DND-41 (cell line): ENCODE data around the gene VPS16.

Source experiments
- ATAC-seq: fragments of 200-7000 bp; cut with Tn5 transposase; 3 replicates; pipeline ENCODE4 v1.9.1; 2021; ENCODE audit warnings: low read depth; ENCODE audit not compliant: insufficient read depth
- DNase-seq: peaks from one replicate; pipeline ENCODE4 v3.0.0-alpha.2; 2020
- H2AFZ ChIP-seq: 2 replicates; pipeline ENCODE4 v1.6.0; 2012; ENCODE audit warnings: low read depth, low read length
- H3K27ac ChIP-seq: 2 replicates; pipeline ENCODE4 v1.5.1; 2012; ENCODE audit warnings: low read length, inconsistent platforms
- H3K27me3 ChIP-seq: fragments of 200-600 bp; sonication (generic); 2 replicates; pipeline ENCODE4 v1.6.0; 2012; ENCODE audit warnings: low read length, mild to moderate bottlenecking, inconsistent platforms; ENCODE audit not compliant: insufficient read depth, poor library complexity
- H3K36me3 ChIP-seq: 2 replicates; pipeline ENCODE4 v1.5.1; 2012; ENCODE audit warnings: low read length, inconsistent platforms; ENCODE audit not compliant: insufficient read depth
- H3K4me1 ChIP-seq: 2 replicates; pipeline ENCODE4 v1.5.1; 2012; ENCODE audit warnings: mild to moderate bottlenecking, low read length; ENCODE audit not compliant: insufficient read depth
- H3K4me2 ChIP-seq: 2 replicates; pipeline ENCODE4 v1.6.0; 2012; ENCODE audit warnings: mild to moderate bottlenecking, moderate library complexity, low read length, inconsistent platforms; ENCODE audit not compliant: insufficient read depth
- H3K4me3 ChIP-seq, 2 experiments: fragments of 200-600 bp in 1 of 2; shearing (Covaris generic) in 1 of 2; 2 replicates each; pipeline ENCODE4 v1.5.1; 2012 to 2016; ENCODE audit warnings: inconsistent platforms in 2 of 2, low read length in 2 of 2, mild to moderate bottlenecking in 2 of 2, low read depth in 1 of 2, moderate library complexity in 1 of 2
- H3K79me2 ChIP-seq: 2 replicates; pipeline ENCODE4 v1.6.0; 2012; ENCODE audit warnings: low read length, inconsistent platforms; ENCODE audit not compliant: insufficient read depth
- H3K9ac ChIP-seq: 2 replicates; pipeline ENCODE4 v1.6.0; 2012; ENCODE audit warnings: low read depth, mild to moderate bottlenecking, inconsistent platforms, low read length, moderate library complexity
- H3K9me3 ChIP-seq: 2 replicates; pipeline ENCODE4 v1.5.1; 2012; ENCODE audit warnings: low read length, moderate library complexity, mild to moderate bottlenecking, inconsistent platforms; ENCODE audit not compliant: insufficient read depth, severe bottlenecking
- H4K20me1 ChIP-seq: 2 replicates; pipeline ENCODE4 v1.6.0; 2012; ENCODE audit warnings: low read length; ENCODE audit not compliant: insufficient read depth
- EZH2 ChIP-seq: IDR thresholded peaks from 3 replicates; pipeline ENCODE4 v1.6.1; 2012; ENCODE audit warnings: borderline replicate concordance, low read depth, mild to moderate bottlenecking, moderate library complexity, low read length, inconsistent platforms; ENCODE audit not compliant: severe bottlenecking
- TF ChIP-seq, protein P1 (sequence below): IDR thresholded peaks from 2 replicates; pipeline ENCODE4 v1.5.1; 2012; ENCODE audit warnings: borderline replicate concordance, low read length, moderate library complexity, mild to moderate bottlenecking; ENCODE audit not compliant: poor library complexity, severe bottlenecking; ENCODE audit errors: extremely low read depth

VPS16 gene

DNA sequence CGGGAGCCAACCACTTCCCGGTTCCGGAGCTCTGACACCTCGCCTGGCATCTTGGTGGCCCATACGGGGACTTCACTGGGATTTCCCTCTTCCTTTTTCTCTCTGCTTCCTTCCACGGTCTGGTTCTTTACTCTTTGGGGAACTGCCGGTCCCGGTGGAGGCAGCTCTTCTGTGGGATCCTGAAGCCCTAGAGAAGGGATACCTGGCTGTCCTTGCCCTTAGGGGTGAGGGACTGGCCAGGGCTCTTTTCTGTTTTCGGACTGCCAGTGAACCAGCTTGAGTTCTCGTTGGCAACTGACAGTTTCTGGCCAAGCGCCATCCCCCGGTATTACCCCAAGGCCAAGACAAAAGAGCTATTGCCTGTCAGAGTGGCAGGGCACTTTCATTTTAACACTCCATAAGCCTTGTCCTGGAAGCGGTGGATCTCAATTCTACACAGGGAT is 39.2 kb upstream of the VPS16 start:
- H3K27me3 ChIP-seq: peaks cover 31% of the 10 kb centered on the region
- no peak overlapping the region for H3K4me3 ChIP-seq
- H3K9me3 ChIP-seq: no peaks in the 10 kb centered on the region
- H2AFZ ChIP-seq: no peak overlapping the region
- H4K20me1 ChIP-seq: peaks cover 21% of the 10 kb centered on the region
- TF ChIP-seq, protein P1, sequence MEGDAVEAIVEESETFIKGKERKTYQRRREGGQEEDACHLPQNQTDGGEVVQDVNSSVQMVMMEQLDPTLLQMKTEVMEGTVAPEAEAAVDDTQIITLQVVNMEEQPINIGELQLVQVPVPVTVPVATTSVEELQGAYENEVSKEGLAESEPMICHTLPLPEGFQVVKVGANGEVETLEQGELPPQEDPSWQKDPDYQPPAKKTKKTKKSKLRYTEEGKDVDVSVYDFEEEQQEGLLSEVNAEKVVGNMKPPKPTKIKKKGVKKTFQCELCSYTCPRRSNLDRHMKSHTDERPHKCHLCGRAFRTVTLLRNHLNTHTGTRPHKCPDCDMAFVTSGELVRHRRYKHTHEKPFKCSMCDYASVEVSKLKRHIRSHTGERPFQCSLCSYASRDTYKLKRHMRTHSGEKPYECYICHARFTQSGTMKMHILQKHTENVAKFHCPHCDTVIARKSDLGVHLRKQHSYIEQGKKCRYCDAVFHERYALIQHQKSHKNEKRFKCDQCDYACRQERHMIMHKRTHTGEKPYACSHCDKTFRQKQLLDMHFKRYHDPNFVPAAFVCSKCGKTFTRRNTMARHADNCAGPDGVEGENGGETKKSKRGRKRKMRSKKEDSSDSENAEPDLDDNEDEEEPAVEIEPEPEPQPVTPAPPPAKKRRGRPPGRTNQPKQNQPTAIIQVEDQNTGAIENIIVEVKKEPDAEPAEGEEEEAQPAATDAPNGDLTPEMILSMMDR: no peak
- no peak for TF ChIP-seq EZH2
- H3K9ac ChIP-seq: no peak overlapping the region
- DNase-seq (no peak), ATAC-seq (no peak)
- H3K4me2 ChIP-seq: no peak overlapping the region
- H3K79me2 ChIP-seq: no peaks in the 10 kb centered on the region
- no peak overlapping the region for H3K27ac ChIP-seq
- no peaks in the 10 kb centered on the region for H3K36me3 ChIP-seq
- H3K4me1 ChIP-seq: no peaks in the 10 kb centered on the region

DNA sequence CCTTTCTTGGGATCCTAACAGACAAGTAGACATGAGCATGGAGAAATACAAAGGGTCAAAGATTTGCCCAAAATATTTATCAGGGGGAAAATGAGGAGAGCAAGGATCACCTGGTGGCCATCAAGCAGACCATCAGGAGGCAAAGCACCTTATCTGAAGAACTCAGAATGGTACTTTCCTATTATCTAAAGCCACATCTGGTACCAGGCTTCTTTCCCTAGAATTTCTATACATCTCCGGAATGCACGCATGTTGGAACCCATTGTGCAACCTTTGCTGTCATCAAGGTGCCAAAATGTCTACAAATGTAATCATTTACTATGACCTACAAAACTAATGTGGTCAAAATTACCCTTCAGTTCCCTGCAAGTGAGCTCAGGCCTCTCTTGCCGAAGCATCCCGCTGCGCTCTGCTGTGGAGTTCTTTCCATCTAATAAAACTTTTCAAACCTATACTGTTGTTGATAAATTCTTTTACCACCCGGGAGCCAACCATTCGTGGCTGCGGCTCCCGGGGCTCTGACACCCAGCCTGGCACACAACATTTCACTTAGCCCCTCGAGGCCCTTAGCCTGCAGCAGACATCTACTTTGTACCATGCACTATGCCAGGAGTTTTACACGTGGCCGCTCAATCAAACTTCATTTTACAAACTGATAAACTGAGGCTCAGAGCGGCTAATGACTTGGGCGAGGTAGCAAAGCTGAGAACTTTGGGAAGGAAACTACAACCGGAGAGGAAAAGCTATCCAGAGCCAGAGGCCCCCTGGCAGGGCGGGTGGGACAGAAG is 36.3 kb upstream of the VPS16 start:
- H3K27me3 ChIP-seq: peaks cover 38% of the 10 kb centered on the region
- H2AFZ ChIP-seq: no peak overlapping the region
- no peak overlapping the region for H3K4me2 ChIP-seq

DNA sequence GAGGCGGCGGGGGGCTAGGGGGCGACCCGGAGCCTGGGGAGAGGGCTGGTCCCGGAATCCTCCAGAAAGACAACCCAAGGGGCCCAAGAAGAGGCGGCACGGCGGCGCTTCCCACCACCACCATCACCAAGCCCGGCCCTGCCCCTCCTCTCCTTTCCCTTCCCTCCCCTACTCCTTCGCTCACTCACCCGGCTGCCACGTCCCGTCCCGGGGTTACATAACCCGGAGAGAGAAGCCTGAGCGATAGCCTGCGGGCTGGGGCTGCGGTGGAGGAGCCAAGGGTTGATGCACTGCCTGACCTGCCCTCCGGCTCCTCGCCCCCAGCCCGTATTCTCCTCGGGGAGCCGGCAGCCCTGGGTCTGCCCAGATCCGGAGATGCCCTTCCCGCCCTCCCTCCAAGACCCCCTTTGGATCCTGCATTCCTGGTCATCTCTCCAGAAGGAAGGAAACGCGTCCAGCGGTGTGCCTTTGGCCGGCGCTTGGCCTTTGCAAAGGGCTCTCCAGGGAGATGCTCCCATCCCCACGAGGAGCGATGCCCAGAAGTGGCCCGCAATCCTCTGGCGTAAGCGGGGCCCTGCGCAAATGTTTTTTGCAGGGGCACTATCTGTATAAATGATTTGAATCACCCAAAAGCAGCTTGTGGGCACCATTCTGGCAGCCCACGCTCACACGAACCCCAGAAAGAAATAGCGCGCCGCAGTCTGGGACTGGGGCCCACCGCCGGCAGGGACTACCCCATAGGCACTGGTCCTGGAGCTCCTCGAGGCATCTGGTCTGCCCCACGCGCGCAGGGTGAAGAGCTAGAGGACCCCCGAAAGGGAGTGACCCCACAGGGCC is 35.5 kb upstream of the VPS16 start:
- H3K36me3 ChIP-seq: no peaks in the 10 kb centered on the region
- no peak for ATAC-seq
- TF ChIP-seq, protein P1: no peak
- TF ChIP-seq EZH2: no peak
- H3K79me2 ChIP-seq: no peaks in the 10 kb centered on the region
- peaks cover 10% of the 10 kb centered on the region for H4K20me1 ChIP-seq
- no peak overlapping the region for H2AFZ ChIP-seq
- H3K27ac ChIP-seq: no peak overlapping the region
- no peak overlapping the region for H3K4me2 ChIP-seq
- no peaks in the 10 kb centered on the region for H3K9me3 ChIP-seq
- peaks cover 30% of the 10 kb centered on the region for H3K27me3 ChIP-seq
- no peak for DNase-seq
- no peaks in the 10 kb centered on the region for H3K4me1 ChIP-seq
- H3K4me3 ChIP-seq: no peak overlapping the region
- no peak overlapping the region for H3K9ac ChIP-seq

More for the DNA sequence above, 36.3 kb upstream of the VPS16 start:
- H4K20me1 ChIP-seq: peaks cover 16% of the 10 kb centered on the region
- H3K4me1 ChIP-seq: no peaks in the 10 kb centered on the region
- no peak overlapping the region for H3K27ac ChIP-seq
- H3K9ac ChIP-seq: no peak overlapping the region
- TF ChIP-seq EZH2: no peak
- H3K4me3 ChIP-seq: no peak overlapping the region
- no peaks in the 10 kb centered on the region for H3K36me3 ChIP-seq
- H3K9me3 ChIP-seq: no peaks in the 10 kb centered on the region
- DNase-seq (no peak), ATAC-seq (no peak)
- H3K79me2 ChIP-seq: no peaks in the 10 kb centered on the region
